Glomerular endothelial cell (primary cell): ENCODE results near the gene ADRA2B. TPM values are rescaled to one million over a fixed set of nuclear protein-coding genes. Genes with fewer than 3 reads are reported as not detected.
"Not testable (repeated sequence)": the region's sequence is repeated elsewhere in the genome, so short reads cannot be mapped to it uniquely, and the experiment has no call there.

Source experiments
- DNase-seq: peaks from one replicate; pipeline ENCODE4 v3.0.0-alpha.2; 2011; ENCODE audit warnings: low read depth, low spot score; ENCODE audit errors: extremely low read depth
- total RNA-seq: library from RNA; depleted of rRNA; stranded (reverse); fragments of >200 nt; gene quantifications from 2 replicates; pipeline ENCODE4 v1.2.3, GENCODE V29; 2015

ADRA2B gene
- not detected in 2 replicates for total RNA-seq

DNA sequence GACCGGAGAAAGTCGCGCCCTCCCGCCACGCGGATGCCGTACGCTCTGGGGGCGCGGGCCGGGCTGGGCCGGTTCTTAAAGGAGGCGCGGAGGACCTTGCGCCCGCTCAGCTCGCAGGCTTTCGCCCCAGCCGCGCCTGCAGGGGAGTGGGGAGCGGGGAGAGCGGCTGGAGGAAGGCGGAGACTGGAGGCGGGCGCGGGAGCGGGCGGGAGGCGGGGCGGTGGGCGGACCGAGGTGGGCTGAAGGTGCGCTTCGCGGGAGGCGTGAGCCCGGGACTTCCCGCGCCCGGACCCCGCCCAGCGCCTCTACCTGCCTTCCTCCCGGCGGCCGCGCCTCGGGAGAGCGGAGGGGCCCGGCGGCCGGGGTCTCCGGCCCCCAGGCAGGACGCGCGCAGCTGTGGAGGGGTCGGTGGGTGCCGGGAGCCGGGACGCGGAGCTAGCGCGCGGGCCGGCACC lies at the start of gene ADRA2B:
TSS of gene ADRA2B (minus strand) at position 148 of the 455 bp plus-strand sequence. CDS start 422 bp downstream, outside the sequence.
- DNase-seq, result no peak

- DNase-seq, result no peak
Measured at GRCh38 chr2:96164459-96165184, 48.3 kb upstream of the ADRA2B start.

- no peak for DNase-seq
Measured at GRCh38 chr2:96163768-96164429, 47.5 kb upstream of the ADRA2B start.

GRCh38 chr2:96163415-96163767 lies 47.0 kb upstream of the ADRA2B start:
- no peak for DNase-seq

DNA sequence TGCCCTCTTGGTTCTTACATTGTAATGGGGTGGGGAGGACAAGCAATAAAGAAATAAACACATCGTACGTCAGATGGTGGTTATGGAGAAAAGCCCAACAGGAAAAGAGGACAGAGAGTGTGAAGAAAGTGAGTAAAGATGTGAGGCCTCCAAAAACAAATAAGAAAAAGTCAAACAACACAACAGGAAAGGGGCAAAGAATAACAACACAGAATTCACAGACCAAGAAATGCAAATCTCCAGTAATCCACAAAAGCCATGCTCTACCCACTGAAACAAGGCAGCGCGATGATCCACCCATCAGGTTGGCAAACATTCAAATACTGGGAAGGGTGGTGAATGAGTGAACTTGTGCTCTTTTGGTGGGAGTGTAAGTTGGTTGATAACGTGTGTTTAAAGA lies 45.5 kb upstream of the ADRA2B start:
- no peak for DNase-seq

DNA sequence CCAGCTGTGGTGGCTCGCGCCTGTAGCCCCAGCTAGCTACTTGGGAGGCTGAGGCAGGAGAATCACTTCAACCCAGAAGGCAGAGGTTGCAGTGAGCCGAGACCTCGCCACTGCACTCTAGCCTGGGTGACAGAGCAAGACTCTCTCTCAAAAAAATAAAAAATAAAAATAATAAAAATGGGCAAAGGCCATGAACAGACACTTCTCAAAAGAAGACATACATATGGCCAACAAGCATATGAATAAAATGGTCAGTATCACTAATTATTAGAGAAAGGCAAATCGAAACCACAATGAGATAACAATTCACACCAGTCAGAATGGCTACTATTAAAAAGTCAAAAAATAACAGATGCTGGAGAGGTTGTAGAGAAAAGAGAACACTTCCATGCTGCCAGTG lies 44.0 kb upstream of the ADRA2B start:
- DNase-seq, result not testable (repeated sequence)

DNA sequence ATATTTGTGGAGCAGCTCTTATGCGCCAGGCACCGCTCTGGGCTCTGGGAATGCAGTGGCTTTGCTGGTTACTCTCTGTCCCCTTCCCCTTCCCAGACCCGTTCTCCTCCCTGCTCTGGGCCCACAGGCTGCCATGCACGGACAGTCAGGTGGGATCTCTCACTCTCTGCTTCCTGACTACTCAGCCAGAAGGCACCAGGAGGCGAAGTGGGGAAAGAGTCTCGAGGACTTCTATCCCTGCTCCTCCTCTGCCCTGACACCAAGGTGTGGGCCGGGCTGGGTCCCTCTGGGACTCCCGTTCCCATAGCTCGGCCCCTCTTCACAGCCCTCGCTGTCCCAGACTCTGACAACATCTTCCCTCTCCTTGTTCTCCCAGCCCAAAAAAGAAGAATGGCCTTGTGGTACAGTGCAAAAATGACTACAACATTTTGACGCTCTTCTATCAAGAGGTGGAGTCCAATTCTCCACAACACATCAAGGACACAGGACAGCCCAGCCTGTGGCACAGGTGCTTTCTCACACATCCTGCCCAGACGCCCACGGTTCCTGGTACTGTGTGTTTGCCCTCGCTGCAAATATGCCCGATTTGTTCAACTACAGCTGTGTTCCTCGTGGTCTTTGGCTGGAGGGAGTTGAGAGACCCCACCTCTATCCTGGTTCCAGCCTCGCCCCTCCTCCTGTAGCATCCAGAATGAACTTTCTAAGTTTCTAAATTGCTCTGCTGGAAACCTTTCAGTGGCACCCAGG lies 42.9 kb upstream of the ADRA2B start:
- DNase-seq, result no peak

GRCh38 chr2:96158554-96158940 lies 42.2 kb upstream of the ADRA2B start:
- DNase-seq, result no peak

DNA sequence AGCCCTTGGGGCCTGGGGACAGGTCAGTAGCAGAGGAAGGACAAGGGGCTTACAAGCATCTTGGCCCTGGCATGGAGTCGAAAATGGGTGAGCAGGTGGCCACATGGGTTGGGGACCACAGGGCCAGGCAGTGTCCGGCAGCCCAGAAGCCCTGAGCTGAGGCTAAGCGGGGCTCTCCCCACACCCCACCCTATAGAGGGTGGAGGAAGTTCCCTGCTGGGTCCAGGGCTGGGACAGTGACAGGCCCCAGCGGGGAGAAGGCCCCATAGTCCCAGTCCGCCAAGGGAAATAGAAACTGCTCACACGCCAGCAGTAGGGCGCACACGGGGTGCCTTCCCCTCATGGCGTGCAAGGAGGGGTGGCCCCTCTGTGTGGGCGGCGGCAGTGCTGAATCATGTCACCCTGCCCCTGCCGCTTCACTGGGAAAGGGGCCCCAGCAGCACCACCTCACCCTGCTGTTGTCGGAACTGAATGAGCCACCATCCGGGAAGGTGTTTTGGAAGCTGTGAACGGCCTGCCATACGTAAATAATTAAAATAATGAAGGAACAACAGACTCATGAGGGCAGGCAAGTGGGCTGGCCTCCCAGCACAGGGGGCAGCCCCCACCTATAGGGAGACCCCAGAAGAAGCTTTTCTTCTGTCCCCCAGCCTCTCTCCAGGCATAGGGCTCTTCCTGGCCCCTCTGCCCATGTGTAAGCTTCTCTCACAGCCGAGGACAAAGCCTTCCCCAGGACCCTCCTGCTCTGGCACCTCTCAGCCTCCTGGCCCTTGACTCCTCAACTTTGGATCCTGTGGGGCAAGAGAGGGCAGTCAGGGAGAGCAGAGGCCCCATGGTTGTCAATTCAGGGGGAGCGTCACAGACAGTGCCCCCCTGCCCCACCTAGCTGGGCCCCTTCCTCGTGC lies 41.5 kb upstream of the ADRA2B start:
- DNase-seq, result no peak

- no peak for DNase-seq
Measured at GRCh38 chr2:96156926-96157648, 40.7 kb upstream of the ADRA2B start.

DNA sequence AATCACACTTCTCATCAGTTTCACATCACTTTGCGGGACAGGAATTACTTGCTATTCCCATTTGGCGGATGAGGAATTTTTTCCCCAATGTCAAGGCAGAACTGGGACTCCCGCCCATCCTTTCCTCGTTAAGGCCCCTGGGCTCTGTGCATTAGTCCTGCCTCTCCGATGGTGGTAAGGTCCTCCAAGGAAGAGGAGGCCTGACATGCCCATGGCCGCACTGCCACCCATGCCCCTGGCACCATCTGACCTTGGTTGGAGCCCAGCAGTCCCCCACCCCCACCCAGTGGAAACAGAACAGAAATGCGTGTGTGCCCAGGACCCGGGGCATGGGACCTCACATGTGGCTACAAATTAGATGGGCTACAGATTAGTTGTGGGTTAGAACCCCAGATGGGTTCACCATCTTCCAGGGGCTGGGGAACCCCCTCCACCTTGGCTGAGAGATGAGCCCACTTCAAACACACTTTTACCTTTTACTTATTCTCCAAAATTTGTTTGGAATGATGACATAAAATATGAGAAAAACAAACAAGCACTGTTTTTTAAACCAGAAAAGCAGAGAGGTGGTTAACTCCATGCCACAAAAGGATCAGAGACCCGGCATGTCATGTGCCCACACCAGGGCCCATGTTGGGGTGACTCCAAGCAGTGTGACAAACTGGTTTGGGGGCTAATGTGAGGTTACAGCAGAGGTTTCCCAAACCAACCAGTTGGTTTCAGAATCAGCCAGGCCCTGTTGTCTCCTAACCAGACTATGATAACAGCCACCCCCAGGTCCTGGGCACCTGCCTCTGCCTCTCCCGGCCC lies 39.8 kb upstream of the ADRA2B start:
- DNase-seq, result no peak

- no peak for DNase-seq
Measured at GRCh38 chr2:96154506-96155380, 38.4 kb upstream of the ADRA2B start.

DNA sequence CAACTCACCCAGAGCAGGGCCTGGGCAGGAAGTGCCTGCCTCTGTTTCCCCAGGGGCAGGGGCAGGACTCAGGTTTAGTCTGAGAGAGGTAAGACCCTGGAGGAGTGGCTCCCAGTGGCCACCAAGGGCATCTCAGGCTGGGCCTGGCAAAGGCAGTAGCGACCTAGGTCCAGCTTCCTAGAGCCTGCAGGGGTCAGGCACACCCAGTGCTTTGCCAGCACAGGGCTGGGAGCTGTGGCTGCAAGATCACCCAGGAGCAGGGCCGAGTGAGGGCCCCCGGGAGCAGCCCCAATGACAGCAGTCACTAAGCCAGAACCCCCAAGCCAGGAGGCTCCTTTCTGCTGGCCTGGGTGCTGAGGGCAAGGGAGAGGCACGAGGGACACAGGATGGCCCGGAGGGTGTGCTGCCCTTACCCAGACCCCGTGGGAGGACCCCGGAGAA lies 37.6 kb upstream of the ADRA2B start:
- no peak for DNase-seq

- no peak for DNase-seq
Measured at GRCh38 chr2:96153291-96153713, 36.9 kb upstream of the ADRA2B start.

DNA sequence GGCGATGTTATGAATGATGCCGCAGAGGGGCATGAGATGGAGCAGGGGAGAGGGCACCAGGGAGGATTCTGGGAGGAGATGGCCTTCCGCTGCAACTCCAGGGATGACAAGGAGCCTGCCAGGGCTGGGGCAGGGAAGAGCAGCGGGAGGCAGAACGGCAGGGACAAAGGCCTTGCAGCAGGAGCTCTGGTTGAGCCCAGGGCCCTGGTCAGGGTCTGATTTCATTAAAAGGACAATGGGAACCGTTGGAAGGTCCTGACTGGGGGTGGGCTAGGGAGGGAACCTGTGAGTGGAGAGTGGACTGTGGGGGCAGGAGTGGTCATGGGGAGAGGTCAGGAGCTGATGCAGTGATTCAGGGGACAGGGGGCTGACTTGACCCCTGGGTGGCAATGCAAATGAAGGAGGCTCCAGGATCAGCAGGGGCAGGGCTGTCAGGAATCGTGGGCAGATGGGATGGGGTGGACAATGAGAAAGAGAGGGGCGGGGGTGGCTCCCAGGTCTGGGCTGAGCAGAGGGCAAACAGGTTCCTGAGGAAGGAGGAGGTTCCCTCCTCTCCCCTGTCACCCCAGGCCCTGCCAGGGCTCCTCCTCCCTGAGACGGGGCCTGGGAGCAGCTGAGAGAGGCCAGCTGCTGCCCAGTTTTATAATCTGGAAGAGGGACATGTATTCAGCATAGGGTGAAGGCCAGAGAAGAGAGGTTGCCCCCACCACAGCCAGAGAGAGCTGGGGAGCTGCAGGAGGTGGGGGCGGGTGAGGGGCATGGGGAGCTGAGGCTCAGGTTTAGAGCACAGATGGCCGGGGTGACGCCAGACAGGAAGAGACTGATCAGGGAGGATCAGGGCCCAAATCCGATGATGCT lies 36.2 kb upstream of the ADRA2B start:
- no peak for DNase-seq

DNA sequence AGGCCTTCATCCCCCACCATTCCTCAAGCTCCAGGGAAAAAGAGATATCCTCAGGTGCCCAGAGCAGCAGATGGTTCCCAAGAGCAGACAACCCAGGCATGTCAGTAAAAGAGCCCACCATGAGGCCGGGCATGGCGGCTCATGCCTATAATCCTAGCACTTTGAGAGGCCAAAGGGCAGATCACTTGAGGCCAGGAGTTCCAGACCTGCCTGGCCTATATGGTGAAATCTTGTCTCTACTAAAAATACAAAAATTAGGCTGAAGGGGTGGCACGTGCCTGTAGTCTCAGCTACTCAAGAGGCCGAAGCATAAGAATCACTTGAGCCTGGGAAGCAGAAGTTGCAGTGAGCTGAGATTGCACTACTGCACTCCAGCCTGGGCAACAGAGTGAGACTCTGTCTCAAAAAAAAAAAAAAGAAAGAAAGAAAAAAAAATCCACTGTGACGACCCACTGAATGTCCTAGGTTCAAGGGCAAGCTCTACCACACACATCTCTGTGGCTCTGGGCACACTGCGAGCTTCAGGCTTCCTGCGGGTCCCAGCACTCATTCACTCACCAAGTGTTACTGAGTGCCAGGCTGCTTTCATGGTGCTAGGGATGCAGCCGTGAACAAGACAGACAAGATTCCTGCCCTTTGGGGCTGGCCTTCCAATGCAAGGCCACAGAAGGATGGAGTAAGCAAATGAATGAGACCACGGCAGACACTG lies 35.4 kb upstream of the ADRA2B start:
- DNase-seq, result no peak
